ENCODE measurements around the gene GALNTL6.
"Not testable (repeated sequence)": the region's sequence is repeated elsewhere in the genome, so short reads cannot be mapped to it uniquely, and the experiment has no call there.

Gene GALNTL6

DNA sequence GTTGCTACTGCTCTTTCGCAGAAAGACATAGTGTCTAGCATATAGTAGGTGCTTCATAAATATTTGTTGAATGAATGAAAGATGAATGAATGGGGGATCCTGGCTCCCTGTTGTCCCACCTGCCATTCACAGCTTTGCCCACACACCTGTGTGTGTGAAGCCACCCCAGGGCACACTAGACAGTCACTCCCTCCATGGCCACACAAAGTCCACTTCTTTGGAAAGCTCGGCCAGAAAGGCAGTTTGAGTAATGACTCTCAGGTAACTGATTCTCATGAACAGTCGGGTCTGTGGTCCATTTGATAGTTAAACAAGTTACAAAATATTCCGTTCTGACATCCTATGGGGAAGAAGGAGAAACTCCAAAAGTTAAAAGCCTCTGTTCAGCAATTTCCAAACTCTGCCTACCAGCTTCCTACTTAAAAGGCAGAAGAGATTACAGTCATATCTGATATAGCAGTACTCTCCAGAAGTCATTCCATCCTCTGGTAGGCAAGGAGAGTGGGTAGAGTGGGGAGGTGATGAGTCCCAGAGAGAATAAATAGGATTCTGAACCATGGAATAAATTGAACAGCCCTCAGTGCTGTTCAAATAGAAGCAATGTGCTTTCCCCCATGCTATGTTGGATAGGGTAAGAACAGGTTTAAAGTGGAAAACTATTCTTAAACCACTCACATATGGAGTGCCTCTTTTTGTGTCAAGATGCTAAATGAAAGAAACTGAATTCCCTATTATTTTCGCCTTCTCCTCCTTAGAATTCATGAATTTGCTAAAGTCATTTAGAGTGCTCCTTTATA is 1150.5 kb downstream of the GALNTL6 start:
- no peak for DNase-seq

DNA sequence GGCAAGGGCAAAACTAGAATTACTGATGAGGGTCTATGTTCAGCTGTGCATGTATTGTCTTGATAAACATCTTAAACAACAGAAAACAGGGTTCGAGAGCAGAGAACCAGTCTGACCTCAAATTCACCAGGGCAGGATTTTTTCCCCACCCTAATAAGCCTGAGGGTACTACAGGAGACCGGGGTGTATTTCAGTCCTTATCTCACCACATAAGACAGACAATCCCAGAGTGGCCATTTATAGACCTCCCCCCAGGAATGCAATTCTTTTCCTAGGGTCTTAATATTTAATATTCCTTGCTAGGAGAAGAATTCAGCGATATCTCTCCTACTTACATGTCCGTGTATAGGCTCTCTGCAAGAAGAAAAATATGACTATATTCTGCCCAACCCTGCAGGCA is 1157.0 kb downstream of the GALNTL6 start:
- DNase-seq: not testable (repeated sequence)

DNA sequence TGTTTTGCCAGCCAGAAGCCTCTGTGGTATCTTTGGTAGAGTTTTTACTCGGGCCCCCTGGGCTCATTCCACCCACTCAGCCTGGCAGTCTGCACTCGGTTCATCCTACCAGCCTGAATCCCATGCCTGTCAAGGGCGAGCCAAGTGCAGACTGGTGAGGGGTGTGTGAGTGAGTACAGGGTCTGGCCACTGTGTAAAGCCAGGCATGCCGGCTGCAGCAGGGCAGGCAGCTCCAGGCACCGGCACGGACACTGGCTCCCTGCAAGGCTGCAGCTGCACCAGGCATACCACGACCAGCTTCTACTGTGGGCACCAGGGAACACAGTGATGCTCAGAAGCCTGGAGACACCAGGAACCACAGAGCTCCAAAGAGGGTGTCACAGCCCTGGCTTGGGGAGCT is 1161.4 kb downstream of the GALNTL6 start:
- no peak for DNase-seq

DNA sequence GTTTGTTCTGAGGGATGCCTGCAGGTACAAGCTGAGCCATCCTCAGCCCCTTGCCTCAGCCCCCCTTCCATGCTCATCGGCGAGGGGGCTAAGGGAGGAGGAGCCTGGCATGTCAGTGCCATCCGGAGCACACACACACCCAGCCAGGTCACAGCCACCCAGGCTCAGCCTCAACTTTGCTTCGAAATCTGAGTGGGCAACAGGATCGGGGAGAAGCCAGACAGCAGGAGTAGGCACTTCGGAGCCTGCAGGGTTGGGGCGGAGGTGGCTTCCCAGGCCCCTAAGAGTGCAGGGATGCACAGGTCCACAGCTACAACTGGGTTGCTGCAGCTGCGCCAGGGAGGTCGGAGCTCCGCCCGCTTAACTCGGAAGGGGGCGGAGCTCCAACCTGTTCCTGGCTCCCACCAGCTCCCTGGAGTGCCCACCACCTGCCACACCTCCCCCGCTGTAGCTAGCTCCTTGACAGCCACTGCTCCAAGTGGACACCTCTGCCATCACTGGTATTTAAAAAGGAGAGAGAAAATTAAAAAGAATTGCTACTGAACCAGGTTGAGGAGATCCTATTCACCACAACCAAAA is 1162.5 kb downstream of the GALNTL6 start:
- DNase-seq: no peak

DNA sequence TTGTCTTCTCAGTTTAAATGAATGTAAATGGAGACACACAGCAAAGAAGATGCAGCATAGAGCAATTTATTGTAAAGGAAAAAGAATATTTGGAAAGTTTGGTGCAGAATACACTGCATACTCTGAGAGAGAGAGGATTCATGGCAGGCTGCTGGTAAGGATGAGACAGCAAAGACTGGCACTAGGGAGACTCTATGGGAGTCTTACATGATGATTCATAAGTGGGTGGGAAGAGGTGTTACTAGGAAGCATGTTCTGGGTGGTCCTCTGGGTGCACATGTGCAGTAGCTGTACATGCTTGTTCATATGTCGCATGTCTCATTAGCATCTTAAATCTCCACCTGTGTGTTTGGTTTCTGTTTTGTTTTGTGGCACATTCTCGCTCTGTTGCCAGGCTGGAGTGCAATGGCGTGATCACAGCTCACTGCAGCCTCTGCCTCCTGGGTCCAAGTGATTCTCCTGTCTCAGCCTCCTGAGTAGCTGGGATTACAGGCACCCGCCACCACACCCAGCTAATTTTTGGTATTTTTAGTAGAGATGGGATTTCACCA is 1164.4 kb downstream of the GALNTL6 start:
- not testable (repeated sequence) for DNase-seq

DNA sequence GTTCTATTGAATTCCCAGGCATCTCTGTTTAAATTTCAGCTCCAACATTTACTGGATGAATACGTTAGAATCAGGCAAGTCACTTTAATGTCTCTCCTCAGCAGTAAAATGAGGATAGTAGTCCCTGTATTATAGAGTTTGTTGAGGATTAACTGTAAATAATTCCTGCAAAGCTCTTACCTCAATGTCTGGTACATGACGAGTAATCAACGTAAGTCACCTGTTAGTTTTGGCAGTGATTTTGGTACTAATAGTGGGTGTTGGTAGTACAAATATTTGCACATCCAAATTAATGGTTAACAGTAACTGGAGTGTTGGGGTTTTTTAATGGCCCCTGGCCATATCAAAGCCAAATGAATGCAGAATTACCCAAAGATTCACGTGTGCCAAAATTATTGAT is 1165.6 kb downstream of the GALNTL6 start:
- DNase-seq: peak; percentile 45

DNA sequence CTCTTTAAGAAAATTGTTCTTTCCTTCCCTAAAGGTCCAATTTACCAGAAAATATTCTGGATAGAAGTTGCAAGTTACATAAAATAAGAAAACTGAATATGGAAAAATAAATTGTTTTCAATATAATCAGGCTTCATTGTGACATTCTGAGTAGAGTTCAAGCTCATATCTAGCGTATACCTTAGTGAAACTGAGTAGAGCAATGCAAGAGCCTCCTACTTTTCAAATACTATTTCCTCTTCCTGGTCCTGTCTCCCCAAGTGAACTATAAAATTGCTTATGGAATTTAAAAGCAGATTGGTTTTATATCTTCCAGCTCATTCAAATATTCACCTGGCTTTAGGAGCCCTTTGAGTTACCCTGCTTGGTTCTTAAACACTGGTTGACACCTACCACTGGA is 1166.1 kb downstream of the GALNTL6 start:
- no peak for DNase-seq

DNA sequence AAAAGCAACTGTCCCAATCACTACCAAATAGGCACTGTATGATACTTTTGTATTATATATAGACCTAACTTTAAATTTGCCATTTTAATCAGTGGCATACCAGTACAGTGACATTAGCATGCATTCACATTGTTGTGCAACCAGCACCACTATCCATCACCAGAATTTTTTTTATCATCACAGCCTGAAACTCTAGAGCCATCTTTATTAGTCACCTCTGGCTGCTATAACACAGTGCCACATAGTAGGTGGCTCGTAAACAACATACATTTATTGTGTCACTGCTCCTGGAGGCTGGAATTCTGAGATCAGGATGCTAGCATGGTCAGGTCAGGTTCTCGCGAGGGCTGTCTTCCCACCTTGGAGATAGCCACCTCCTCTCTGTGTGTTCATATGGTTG is 1167.0 kb downstream of the GALNTL6 start:
- DNase-seq: no peak

DNA sequence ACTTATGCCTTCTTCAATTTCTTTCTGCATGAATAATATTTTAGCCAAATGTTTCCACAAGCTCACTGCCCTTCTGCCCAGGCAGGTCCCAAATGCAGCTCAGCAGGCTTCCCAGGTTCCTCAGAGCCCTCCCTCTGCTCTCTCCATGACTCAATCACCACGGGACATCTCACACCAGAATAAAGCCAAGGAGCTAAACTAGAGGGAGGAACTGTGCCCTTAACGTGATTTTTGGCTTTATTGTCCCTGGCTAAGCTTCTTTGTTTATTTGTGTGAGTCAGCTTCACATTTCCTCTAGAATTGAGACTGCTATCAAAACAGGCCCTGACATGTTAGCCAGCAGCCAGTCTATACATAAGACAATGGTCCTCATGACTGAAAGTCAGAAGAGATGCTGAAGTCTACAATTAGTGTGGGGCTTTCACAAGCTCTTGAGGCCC is 1169.0 kb downstream of the GALNTL6 start:
- DNase-seq: no peak

DNA sequence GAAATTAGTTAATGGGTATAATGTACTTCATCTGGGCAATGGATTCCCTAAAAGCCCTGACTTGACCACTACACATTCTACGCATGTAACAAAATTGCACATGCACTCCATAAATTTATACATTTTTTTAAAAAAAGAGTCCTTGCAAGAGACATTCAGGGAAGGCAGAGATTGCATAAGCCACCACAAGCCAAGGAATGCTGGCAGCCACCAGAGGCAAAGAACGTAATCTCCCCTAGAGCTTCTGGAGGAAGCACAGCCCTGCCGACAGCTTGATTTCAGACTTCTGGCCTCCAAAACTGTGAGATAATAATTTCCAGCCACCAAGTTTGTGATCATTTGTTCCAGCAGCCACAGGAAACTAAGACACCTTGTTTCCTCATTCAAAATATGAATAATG is 1169.8 kb downstream of the GALNTL6 start:
- DNase-seq: no peak

DNA sequence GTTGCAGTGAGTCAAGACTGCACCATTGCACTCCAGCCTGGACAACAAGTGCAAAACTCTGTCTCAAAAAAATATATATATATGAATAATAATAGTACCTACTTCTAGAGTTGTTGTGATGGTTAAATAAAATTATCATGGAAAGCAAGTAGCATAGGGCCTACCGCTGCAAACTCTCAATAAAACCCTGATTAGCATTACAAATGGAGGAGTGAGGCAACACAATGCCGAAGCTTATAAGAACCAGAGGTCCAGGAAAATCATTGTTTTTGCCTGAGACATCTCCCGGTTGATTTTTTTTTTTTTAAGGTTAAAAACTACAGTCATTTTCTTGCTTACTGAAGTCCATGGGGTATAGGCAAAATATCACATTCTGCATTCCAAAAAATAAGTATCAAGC is 1170.4 kb downstream of the GALNTL6 start:
- DNase-seq: no peak

DNA sequence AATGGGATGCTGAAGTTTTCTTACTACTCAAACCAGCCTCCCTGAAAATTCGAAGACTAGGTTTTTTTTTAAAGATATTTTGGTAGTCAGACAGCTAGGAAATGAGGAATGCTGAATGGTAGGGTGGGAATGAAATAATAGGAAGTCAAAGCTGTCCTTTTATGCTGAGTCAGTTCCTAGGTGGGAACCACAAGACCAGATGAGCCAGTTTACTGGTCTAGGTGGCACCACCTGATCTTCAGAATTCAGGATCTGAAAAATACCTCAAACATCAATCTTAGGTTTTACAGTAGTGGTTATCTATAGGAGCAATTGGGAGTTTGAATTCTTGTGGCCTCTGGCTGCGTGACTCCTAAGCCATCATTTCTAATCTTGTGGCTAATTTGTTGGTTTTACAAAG is 1172.3 kb downstream of the GALNTL6 start:
- no peak for DNase-seq

DNA sequence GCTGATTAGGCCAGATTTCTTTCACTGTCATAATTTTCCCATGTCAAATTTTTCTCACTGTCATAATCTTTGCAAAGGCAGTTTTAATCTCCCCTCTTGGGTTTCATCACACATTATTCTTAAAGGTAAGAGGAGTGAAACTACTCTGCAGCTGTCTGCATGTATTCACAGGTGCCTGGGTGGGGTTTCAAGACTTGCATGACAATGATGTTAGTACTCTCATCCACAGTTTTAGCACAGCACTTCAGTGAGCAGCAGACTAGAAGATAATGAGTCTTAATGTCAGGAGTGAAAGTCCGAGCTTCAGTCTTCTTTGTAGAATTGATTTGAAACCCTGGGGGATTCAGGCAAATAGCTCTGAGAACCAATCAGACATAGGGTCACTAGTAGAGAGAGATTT is 1172.9 kb downstream of the GALNTL6 start:
- DNase-seq: no peak

DNA sequence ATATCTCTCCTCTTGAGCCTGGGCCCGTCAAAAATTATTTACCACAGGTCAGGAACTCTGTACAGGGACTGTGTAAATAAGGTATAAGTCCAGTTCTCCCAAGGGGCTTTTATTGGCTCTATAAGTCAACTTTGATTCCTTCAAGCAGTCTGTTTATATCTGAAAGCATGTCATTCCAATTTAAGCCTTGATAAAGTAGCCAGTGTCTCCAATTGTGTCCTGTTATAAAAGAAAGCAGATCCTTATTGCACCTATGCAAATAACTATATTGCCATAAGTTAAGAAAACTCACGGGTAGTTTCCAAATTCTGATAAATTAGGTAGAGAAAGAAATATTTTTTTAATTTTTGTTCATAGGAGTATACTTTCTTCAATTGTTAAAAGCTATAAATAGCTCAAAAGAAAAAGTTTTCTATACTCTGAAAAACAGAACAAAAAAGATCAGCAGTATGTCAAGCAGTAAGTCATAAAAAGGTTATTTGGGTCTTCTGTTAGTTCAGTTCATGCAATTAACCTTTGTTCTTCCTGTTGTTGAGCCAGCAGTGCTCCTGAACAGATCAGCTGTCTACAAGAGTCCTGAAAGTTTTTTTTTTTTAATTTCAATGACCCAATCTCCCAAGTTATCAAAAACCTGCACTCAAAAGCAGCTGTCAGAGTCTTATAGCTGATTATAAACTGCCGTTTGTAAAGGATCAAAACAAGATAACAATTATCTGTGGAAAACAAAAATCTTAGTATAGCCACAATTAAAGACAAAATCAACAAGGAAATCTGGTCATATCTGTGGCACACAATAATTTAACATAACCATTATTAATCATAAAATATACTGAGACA is 1177.0 kb downstream of the GALNTL6 start:
- no peak for DNase-seq

DNA sequence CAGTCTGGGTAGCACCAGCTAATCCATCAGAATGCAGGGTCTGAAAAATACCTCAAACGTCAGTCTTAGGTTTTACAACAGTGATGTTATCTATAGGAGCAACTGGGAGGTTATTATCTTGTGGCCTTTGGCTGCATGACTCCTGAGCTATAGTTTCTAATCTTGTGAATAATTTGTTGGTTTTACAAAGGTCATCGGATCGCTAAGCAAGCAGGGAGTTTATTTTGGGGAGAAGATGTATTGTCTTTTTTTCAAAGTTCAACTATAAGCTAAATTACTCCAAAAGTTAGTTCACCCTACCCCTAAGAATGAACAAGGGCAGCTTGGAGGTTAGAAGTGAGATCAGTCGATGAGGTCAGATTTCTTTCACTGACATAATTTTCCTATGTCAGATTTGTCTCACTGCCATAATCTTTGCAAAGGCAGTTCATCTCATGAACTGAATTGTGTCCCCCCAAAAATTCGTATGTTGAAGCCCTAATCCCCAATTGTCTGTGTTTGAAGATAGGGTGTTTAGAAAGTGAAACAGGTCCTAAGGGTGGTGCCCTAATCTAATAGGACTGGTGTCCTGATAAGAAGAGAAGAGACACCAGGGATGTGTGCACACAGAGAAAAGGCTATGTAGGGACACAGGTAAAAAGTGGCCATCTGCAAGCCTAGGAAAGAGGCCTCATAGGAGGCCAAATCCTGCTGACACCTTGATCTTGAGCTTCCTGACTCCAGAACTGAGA is 1179.6 kb downstream of the GALNTL6 start:
- DNase-seq: no peak

DNA sequence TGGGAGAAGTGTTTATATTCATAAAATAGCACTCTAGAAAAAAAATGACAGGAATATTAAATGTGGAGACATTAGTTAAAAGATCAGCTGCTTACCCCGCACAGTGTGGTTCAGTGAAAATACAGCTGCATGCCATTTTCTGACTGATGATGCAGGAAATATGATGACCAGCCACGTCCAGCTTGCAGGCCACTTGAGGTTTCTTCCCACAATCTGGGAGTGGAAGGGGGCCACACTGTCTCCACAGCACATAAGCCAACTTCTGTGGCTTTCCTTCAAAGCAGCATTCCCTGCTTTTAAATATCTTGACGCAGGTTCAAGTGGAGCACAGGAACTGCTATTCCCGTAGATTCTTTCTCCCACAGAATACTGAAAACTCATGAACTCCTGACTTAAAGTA is 1182.0 kb downstream of the GALNTL6 start:
- DNase-seq: no peak

DNA sequence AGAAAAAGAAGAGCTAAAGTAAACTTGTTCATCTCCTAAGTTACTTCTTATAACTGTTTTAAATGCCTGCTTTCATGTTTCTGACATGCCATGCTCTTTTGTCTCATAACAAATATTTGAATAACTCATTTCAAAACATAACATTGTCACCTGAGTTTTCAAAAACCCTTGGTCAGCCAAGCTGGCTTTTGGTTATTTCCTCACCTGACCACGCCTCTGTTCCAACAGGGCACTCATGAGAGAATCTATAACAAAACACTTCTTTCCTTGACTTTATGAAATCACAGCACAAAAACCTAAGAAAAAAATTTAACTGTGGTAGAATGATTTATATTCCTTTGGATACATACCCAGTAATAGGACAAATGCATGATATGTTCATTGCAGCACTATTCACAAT is 1182.5 kb downstream of the GALNTL6 start:
- no peak for DNase-seq

DNA sequence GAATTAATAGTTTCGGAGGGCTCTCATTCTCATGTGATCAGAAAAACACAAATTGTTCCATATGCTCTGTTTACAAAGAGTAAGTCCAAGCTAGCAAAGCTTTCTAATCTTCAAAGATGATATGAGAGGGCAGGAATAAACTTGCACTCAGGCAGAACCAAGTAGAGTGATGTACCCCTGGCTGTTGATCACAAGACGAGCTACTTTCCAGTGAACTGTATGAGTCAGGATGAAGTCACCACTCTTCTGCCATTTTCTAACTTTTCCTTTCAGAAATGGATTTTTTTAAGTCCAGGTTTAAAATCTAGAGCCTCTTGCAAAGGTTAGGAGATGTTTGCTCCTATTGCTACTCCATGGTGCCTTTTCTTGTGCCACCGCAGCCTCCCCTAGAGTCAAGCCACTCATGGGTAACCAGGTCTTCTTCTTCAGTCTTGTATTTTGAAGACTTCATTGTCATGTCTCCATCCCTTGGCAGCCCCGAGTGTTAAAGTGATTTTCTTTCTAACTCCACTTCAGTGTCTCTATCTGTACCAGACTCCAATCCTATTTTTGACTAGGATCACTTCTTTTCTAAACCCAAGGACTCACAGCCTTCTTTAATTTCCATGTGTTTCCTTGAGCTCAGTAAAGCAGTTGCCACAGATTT is 1183.5 kb downstream of the GALNTL6 start:
- DNase-seq: no peak

DNA sequence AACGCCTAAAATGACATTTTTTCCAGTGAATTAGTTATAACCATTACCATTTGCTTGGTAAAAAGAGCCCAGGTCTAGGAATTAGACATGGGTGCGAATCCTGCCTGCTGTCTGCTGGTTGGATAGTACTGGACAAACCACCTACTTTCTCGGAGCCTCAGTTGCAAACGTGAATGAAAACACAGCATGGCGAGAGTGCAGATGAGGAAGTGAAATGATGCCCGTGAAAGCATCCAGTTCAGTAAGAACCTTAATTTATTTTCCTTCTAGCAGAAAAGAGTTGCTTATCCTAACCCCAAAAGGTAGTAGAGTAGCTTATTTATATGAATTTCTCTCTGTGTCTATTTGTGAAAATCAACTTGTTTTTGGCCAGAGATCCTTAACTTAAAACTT is 1184.0 kb downstream of the GALNTL6 start:
- DNase-seq: no peak

DNA sequence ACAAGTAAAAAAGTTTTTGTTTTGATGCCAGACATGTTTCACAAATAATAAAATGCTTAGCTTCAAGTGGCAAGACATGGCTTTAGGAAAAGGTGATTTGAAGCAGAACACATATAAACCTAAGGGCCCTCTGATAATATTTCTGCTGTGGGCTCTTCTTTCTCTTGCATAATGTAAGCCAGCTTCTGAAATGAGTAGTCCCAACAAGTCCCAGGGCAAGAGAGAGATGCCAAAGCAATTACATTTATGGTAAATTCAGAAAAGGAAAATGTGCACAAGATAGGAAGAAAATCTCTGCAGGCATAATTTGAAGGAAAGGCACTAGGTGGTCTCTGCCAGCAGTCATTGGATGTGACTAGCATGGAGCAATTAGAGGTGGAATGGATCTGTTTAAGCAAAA is 1184.7 kb downstream of the GALNTL6 start:
- DNase-seq: no peak

DNA sequence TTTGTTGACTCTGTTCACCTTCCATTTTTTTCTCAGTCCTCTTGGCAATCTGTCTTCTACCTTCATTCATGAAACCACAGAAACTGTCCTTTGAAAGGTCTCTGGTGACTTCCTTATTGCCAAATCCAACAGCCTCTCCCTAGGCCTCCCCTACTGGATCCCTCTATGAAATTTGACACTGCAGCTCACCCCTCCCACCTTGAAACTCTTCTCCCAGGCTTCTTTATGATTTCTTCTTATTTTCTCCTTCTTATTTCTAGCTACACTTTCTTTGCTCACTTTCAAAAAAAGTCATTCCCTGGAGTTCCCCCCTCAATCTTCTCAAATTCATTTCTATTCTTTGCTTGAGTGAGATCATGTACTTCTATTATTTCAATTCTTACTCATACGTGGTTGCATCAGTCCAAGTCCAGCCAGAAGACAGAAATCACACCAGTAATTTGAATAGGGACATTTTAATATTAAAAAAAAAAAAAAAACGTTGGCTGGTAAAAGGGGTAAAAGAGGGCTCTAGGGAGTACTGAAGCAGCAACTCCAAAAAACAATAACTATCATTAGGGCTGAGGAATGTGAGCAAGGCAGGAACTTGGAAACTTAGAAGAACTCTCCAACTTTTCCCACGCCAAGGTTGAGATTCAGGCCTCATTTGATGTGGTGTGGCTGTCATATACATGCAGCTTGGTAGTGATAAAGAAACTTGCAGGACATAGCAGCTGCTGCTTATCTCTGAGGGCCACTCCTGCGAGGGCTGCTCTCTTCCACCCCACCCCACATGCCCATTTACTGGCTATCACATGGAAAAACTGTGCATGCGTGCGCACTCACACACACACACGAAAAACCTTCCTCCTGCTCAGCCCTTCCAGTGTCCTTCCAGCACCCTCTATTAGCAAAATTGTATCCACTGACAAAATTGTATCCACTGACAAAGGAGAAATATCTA is 1185.6 kb downstream of the GALNTL6 start:
- no peak for DNase-seq
